ENCODE measurements around the gene BLMH. TPM values are rescaled to one million over a fixed set of nuclear protein-coding genes. Genes with fewer than 3 reads are reported as not detected.

Gene BLMH
- polyA plus RNA-seq, 1 of the 3 experiments (the other 2 are of a cell fraction): 19.4 TPM

DNA sequence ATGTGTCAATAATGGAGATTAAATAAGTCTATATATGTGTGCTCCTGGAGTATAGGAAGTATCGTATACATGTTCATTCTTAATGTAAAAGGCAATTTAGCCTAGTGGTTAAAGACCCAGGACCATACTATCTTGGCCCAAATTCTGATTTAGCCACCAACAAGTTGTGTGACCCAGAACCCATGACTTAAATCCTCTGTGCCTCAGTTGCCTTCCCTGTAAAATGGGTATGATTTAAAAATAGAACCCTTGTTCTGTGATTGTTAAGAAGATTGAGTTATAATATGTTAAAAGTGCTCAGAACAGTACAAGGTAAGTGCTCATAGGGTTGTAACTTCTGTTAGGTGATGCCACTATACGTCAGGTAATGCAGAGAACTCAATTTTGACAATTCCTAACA lies 18.8 kb upstream of the BLMH start:
- no peaks in the 10 kb centered on the region for H3K9me2 ChIP-seq
- DNase-seq: no peak

More for the DNA sequence above, 18.8 kb upstream of the BLMH start:
- no peak overlapping the region for H3K4me3 ChIP-seq (ENCODE audit: low read depth in 2 of 2, low read length in 1 of 2)
- 88% methylated on average over 2 of the region's 2 CpGs for WGBS (ENCODE audit: low lambda C conversion rate)
- H3K36me3 ChIP-seq (replicated peaks in 1 of 2; ENCODE audit: control insufficient read depth in 1 of 2, insufficient read depth in 2 of 2, low read length in 1 of 2): no peaks in the 10 kb centered on the region
- H2AFZ ChIP-seq (ENCODE audit: low read depth): no peak overlapping the region
- H3K4me1 ChIP-seq (ENCODE audit: control insufficient read depth in 1 of 2, insufficient read depth in 2 of 2, low read depth in 1 of 2, low read length in 1 of 2): no peaks in the 10 kb centered on the region
- H3K79me2 ChIP-seq (ENCODE audit: insufficient read depth): no peaks in the 10 kb centered on the region
- no peaks in the 10 kb centered on the region for H3K9me3 ChIP-seq
- no peak overlapping the region for H3K27ac ChIP-seq (ENCODE audit: low read depth in 2 of 2, low read length in 1 of 2)
- H3K27me3 ChIP-seq (ENCODE audit: insufficient read depth): no peaks in the 10 kb centered on the region
- ChIA-PET POLR2A (no interaction called here), CTCF (no interaction called here)
- H3K9ac ChIP-seq: no peak overlapping the region
- no peak overlapping the region for H3K4me2 ChIP-seq
- no peaks in the 10 kb centered on the region for H4K20me1 ChIP-seq (ENCODE audit: insufficient read depth)
- no peak for TF ChIP-seq EZH2phosphoT487 (IDR thresholded peaks at IDR 0.05; ENCODE audit: borderline replicate concordance, low read depth)
- no peak for TF ChIP-seq CHD2 (IDR thresholded peaks at IDR 0.05; ENCODE audit: low read length, partially characterized antibody)
- TF ChIP-seq, protein P1, sequence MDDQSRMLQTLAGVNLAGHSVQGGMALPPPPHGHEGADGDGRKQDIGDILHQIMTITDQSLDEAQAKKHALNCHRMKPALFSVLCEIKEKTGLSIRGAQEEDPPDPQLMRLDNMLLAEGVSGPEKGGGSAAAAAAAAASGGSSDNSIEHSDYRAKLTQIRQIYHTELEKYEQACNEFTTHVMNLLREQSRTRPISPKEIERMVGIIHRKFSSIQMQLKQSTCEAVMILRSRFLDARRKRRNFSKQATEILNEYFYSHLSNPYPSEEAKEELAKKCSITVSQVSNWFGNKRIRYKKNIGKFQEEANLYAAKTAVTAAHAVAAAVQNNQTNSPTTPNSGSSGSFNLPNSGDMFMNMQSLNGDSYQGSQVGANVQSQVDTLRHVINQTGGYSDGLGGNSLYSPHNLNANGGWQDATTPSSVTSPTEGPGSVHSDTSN (IDR thresholded peaks at IDR 0.05): no peak
- no peak for TF ChIP-seq GATA2 (CRISPR knock-in tag; IDR thresholded peaks at IDR 0.05)
- TF ChIP-seq RCOR1 (IDR thresholded peaks at IDR 0.05; ENCODE audit: low read length): no peak
- no peak for TF ChIP-seq FOXJ3 (CRISPR knock-in tag; IDR thresholded peaks at IDR 0.05)
- TF ChIP-seq, protein P2, sequence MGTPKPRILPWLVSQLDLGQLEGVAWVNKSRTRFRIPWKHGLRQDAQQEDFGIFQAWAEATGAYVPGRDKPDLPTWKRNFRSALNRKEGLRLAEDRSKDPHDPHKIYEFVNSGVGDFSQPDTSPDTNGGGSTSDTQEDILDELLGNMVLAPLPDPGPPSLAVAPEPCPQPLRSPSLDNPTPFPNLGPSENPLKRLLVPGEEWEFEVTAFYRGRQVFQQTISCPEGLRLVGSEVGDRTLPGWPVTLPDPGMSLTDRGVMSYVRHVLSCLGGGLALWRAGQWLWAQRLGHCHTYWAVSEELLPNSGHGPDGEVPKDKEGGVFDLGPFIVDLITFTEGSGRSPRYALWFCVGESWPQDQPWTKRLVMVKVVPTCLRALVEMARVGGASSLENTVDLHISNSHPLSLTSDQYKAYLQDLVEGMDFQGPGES (IDR thresholded peaks at IDR 0.05; ENCODE audit: low read depth, low read length): no peak
- TF ChIP-seq, protein P3, sequence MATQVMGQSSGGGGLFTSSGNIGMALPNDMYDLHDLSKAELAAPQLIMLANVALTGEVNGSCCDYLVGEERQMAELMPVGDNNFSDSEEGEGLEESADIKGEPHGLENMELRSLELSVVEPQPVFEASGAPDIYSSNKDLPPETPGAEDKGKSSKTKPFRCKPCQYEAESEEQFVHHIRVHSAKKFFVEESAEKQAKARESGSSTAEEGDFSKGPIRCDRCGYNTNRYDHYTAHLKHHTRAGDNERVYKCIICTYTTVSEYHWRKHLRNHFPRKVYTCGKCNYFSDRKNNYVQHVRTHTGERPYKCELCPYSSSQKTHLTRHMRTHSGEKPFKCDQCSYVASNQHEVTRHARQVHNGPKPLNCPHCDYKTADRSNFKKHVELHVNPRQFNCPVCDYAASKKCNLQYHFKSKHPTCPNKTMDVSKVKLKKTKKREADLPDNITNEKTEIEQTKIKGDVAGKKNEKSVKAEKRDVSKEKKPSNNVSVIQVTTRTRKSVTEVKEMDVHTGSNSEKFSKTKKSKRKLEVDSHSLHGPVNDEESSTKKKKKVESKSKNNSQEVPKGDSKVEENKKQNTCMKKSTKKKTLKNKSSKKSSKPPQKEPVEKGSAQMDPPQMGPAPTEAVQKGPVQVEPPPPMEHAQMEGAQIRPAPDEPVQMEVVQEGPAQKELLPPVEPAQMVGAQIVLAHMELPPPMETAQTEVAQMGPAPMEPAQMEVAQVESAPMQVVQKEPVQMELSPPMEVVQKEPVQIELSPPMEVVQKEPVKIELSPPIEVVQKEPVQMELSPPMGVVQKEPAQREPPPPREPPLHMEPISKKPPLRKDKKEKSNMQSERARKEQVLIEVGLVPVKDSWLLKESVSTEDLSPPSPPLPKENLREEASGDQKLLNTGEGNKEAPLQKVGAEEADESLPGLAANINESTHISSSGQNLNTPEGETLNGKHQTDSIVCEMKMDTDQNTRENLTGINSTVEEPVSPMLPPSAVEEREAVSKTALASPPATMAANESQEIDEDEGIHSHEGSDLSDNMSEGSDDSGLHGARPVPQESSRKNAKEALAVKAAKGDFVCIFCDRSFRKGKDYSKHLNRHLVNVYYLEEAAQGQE (IDR thresholded peaks at IDR 0.05; ENCODE audit: low read depth, low read length): no peak
- TF ChIP-seq, protein P4, sequence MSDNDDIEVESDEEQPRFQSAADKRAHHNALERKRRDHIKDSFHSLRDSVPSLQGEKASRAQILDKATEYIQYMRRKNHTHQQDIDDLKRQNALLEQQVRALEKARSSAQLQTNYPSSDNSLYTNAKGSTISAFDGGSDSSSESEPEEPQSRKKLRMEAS (IDR thresholded peaks at IDR 0.05; ENCODE audit: low read depth): no peak
- no peak for TF ChIP-seq GABPA (IDR thresholded peaks at IDR 0.05; ENCODE audit: low read depth)
- no peak for TF ChIP-seq TAF1 (IDR thresholded peaks at IDR 0.05; ENCODE audit: borderline replicate concordance, low read depth, low read length)
- TF ChIP-seq, protein P5, sequence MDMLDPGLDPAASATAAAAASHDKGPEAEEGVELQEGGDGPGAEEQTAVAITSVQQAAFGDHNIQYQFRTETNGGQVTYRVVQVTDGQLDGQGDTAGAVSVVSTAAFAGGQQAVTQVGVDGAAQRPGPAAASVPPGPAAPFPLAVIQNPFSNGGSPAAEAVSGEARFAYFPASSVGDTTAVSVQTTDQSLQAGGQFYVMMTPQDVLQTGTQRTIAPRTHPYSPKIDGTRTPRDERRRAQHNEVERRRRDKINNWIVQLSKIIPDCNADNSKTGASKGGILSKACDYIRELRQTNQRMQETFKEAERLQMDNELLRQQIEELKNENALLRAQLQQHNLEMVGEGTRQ (IDR thresholded peaks at IDR 0.05; ENCODE audit: borderline replicate concordance, low read depth, low read length): no peak
- no peak for TF ChIP-seq TEAD4 (IDR thresholded peaks at IDR 0.05; ENCODE audit: borderline replicate concordance, insufficient read depth)
- no peak for TF ChIP-seq RFX5 (IDR thresholded peaks at IDR 0.05; ENCODE audit: low read length)
- TF ChIP-seq, protein P6, sequence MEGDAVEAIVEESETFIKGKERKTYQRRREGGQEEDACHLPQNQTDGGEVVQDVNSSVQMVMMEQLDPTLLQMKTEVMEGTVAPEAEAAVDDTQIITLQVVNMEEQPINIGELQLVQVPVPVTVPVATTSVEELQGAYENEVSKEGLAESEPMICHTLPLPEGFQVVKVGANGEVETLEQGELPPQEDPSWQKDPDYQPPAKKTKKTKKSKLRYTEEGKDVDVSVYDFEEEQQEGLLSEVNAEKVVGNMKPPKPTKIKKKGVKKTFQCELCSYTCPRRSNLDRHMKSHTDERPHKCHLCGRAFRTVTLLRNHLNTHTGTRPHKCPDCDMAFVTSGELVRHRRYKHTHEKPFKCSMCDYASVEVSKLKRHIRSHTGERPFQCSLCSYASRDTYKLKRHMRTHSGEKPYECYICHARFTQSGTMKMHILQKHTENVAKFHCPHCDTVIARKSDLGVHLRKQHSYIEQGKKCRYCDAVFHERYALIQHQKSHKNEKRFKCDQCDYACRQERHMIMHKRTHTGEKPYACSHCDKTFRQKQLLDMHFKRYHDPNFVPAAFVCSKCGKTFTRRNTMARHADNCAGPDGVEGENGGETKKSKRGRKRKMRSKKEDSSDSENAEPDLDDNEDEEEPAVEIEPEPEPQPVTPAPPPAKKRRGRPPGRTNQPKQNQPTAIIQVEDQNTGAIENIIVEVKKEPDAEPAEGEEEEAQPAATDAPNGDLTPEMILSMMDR (IDR thresholded peaks at IDR 0.05): no peak
- no peak for TF ChIP-seq FOSL2 (IDR thresholded peaks at IDR 0.05; ENCODE audit: borderline replicate concordance, low read depth)
- TF ChIP-seq TCF12 (IDR thresholded peaks at IDR 0.05): no peak
- no peak for TF ChIP-seq NFIC (IDR thresholded peaks at IDR 0.05; ENCODE audit: borderline replicate concordance)
- no peak for TF ChIP-seq EP300 (IDR thresholded peaks at IDR 0.05; ENCODE audit: borderline replicate concordance in 1 of 2, low read depth in 1 of 2, low read length in 1 of 2)
- no peak for TF ChIP-seq MXI1 (IDR thresholded peaks at IDR 0.05; ENCODE audit: low read depth, low read length)
- H3F3A ChIP-seq (replicated peaks; ENCODE audit: insufficient read depth): no peaks in the 10 kb centered on the region
